GM21786 (cell line): ENCODE measurements around the gene ANAPC15.
"Not testable (repeated sequence)": the region's sequence is repeated elsewhere in the genome, so short reads cannot be mapped to it uniquely, and the experiment has no call there.

Experiments
- ATAC-seq: cut with Tn5 transposase; IDR thresholded peaks from one replicate; pipeline ENCODE4 v1.9.1; 2021; ENCODE audit not compliant: unreplicated experiment

Gene ANAPC15

GRCh38 chr11:72112143-72112977 is at the start of gene ANAPC15:
Gene ANAPC15, minus strand, starts transcription at chr11:72112695. Its CDS starts 1,419 bp downstream, at chr11:72111276.
- peak; percentile 89 for ATAC-seq

- ATAC-seq = no peak
Observed at GRCh38 chr11:72160319-72160718, 47.8 kb upstream of the ANAPC15 start.

DNA sequence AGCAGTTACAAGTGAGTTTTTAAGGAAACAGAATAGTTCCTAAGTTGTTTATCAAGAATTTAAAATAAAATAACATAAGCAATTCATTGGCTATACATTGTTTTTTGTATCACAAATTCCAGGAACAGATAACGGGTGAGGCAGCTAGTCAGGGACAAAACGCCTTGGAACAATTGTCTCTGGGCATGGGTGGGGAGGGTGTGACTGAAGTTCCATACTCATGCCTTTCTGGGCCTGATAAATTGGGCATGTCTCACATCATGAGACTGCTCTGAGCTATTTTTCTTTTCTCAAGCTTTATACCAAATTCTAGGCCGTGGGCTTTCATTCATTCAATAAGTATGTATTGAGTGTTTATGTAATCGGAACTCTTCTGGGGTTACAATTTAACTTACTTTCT is 44.6 kb upstream of the ANAPC15 start:
- ATAC-seq = no peak

GRCh38 chr11:72155751-72156150 is 43.3 kb upstream of the ANAPC15 start:
- no peak for ATAC-seq

DNA sequence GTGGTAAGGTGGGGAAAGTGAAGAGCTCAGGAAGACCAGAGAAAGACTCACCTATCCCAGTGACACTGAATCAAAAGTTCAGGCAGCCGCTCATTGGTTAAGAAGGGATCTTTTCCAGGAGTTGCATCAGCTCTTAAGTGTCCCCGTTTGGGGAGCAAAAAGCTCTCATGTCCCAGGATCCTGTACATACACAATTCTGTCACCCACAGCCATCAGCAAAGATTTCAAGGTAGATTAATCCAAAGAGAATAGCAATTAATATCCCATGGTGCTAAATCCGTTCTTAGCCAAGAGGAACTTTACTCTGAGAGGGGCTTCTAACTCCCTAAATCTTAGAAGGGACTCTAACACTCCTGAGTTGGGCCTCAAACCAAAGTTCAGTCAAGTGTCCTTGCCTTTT is 42.3 kb upstream of the ANAPC15 start:
- no peak for ATAC-seq

DNA sequence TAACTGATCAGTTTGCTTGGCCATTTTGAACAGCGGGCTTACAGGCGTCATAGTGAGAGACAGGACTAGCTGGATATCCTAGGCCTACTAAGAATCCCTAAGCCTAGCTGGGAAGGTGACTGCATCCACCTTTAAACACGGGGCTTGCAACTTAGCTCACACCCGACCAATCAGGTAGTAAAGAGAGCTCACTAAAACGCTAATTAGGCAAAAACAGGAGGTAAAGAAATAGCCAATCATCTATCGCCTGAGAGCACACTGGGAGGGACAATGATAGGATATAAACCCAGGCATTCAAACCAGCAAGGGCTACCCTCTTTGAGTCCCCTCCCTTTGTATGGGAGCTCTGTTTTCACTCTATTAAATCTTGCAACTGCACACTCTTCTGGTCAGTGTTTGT is 41.4 kb upstream of the ANAPC15 start:
- ATAC-seq = not testable (repeated sequence)

GRCh38 chr11:72150882-72151281 is 38.4 kb upstream of the ANAPC15 start:
- ATAC-seq = no peak

- no peak for ATAC-seq
Observed at GRCh38 chr11:72146625-72147024, 34.1 kb upstream of the ANAPC15 start.

DNA sequence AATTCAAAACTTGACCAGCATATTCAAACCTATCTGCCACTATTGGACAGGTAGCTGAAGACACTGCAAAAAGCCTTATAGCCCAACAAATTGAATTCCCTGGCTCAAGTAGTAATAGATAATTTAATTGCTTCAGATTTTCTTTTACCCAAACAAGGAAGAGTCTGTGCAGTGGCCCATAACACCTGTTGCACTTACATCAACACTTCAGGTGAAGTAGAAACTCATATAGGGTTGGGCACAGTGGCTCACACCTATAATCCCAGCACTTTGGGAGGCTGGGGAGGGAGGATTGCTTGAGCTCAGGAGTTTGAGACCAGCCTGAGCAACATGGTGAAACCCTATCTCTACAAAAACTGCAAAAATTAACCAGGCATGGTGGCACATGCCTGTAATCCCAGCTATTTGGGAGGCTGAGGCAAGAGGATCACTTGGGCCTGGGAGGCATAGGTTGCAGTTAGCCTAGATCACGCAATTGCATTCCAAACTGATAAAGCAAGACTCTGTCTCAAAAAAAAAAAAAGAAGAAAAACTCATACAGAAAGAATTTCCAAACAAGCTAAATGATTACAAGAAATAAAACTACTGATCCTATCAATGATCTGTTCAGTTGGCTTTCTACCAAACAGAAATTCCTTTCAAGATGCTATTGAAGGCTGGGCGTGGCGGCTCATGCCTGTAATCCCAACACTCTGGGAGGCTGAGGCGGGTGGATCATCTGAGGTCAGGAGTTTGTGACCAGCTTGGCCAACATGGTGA is 32.5 kb upstream of the ANAPC15 start:
- no peak for ATAC-seq

DNA sequence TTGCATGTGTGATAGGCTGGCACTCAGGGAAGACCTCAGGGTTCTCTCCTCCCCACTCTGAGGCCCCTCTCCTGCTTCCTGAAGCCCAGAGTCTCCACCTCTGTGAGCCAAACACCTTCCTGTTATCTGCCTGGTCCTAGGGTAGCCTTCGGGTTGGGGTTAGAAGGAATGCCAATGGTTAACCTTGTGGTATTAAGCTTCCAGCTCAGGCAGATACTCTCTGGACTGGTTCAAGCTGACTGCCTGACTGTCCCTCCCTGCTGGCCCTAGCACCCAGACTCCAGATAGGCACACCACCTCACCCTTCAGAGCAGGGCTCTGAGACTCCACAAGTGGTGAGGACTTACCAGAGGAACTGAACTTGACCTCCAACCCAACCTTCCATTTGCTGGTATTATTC is 30.0 kb upstream of the ANAPC15 start:
- not testable (repeated sequence) for ATAC-seq

DNA sequence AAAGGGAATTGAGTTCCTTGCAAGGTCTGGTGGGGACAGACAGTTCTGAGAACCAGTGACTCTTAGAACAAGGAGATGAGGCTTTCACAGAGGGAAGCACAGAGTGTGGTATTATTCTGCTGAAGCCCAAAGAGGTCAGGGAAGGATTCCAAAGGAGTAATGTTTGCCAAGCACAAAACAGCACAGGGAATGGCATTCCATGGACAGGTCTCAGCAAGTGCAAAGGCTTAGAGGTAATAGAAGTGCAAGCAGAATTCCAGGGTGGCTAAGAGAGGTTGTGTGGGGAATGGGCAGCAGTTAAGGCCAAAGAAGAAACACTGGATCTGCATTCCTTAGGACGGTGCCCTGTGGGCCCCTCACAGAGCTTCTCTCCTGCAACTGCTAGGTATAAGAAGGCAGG is 29.6 kb upstream of the ANAPC15 start:
- not testable (repeated sequence) for ATAC-seq

DNA sequence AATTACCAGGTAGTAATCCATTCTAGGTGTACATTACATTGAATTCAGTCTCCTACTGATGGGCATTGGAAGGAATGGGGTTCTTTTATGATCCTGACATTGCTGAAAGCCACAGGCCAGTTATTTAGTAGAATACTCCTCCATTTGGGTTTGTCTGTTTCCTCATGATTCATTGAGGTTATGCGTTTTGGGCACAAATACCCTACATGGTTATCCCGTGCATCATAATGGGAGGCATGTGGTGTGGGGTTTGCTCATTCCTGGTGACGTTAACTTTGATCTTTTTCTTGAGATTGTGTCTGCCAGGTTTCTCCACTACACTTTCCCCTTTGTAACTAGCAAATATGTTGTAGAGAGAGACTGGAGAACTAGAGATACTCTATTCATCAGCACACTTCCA is 28.6 kb upstream of the ANAPC15 start:
- ATAC-seq = no peak

GRCh38 chr11:72140661-72141060 is 28.2 kb upstream of the ANAPC15 start:
- ATAC-seq = no peak

- ATAC-seq = no peak
Observed at GRCh38 chr11:72139500-72139899, 27.0 kb upstream of the ANAPC15 start.

GRCh38 chr11:72138821-72139390 is 26.4 kb upstream of the ANAPC15 start:
- no peak for ATAC-seq

DNA sequence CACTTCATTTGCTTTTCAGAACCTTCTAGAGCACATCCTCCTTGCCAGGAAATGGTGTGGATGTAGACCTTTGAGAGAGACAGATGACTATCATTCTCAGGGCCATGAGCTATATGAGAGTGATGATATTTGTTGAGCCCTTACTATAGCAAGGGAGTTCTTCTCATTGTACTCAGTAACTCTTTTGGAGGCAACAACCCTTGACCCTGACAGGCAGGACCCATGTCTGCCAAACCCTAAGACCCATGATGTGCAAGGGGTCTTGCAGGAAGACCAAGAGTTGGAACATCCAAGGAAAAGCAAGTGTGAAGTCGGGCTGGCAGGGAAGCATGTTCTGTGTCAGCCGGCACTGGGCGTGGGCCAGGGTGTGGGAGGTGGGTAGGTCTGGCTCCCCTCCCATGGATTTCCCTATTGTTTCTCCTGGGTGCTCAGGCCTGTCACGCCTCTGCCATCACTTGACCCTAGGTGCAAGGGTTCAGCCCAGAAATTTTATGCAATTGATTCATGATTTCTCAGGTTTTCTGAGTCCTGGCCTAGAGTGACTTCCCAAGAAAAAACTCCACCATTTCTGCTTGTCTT is 24.3 kb upstream of the ANAPC15 start:
- no peak for ATAC-seq

DNA sequence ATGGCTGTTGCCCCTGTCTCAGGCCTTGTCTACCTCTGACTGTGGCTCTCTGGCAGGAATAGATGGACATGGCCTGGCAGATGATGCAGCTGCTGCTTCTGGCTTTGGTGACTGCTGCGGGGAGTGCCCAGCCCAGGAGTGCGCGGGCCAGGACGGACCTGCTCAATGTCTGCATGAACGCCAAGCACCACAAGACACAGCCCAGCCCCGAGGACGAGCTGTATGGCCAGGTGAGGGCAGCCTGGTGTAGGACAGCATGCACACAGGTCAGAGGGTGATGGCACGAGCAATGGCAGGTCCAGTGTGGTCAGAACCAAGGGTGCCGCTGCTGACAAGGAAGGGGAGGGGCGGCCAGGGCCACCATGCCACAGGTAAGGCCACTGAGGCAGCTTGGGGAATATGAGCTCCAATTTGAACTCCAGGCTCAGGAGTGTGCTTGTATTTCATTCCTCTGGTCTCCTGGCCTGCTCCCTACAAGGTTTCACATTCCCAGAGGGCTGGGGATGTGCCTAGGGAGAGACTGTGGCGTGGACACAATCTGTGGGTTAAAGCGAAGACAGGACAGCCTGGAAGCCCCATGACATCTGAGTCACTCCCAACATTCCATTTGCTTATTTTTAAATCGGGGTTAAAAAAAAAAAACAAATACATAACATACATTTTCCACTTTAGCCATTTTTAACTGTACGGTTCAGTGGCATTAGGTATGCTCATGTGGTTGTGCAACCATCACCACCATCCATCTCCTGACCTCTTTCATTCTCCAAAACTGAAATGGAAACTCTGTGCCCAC is 23.6 kb upstream of the ANAPC15 start:
- no peak for ATAC-seq

DNA sequence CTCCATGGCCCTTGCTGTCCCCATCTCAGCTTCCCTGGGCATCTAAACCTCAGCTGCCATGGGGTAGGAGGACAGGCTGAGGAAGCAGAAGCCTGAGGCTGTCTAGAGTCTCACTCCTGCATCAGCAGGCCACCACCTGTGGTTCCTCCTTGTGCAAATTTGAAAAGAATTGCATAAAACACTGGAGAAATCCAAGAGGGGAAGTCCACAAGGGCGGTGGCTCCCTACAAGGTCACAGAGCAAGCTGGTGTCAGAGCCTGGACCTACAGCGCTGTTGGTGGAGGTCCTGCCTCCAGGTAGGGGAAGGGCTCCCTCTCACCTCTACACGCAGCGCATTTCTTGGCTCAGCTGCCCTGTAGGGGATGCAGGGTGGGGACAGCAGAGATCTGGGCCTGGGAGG is 23.0 kb upstream of the ANAPC15 start, which contains the start of gene FOLR3:
TSS of gene FOLR3 (plus strand) at position 253 of the 400 bp plus-strand sequence. CDS start 228 bp downstream, outside the sequence.
- ATAC-seq = not testable (repeated sequence)

GRCh38 chr11:72132646-72133045 is 20.2 kb upstream of the ANAPC15 start:
- no peak for ATAC-seq

- ATAC-seq = no peak
Observed at GRCh38 chr11:72129381-72129780, 16.9 kb upstream of the ANAPC15 start.

DNA sequence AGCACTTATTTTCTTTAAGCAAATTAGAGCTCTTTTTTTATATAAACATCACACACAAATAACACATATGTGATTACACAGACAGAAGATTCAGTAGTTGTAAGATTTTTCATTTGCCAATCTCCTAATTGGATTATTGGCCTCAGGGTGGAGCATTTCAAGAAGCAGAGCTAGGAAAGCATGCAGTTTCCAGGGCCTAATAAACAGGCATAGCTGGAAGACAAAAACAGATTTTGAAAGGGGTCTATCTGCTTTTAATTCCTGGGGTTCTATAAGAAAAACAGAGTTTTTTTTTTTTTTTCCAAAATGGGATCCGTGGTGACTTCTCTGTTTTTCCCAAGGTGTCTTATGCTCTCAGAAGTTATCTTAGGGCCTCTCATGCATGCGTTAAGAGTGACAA is 15.4 kb upstream of the ANAPC15 start:
- ATAC-seq = no peak
